ENCODE results near the gene PSMG3.

Gene PSMG3

DNA sequence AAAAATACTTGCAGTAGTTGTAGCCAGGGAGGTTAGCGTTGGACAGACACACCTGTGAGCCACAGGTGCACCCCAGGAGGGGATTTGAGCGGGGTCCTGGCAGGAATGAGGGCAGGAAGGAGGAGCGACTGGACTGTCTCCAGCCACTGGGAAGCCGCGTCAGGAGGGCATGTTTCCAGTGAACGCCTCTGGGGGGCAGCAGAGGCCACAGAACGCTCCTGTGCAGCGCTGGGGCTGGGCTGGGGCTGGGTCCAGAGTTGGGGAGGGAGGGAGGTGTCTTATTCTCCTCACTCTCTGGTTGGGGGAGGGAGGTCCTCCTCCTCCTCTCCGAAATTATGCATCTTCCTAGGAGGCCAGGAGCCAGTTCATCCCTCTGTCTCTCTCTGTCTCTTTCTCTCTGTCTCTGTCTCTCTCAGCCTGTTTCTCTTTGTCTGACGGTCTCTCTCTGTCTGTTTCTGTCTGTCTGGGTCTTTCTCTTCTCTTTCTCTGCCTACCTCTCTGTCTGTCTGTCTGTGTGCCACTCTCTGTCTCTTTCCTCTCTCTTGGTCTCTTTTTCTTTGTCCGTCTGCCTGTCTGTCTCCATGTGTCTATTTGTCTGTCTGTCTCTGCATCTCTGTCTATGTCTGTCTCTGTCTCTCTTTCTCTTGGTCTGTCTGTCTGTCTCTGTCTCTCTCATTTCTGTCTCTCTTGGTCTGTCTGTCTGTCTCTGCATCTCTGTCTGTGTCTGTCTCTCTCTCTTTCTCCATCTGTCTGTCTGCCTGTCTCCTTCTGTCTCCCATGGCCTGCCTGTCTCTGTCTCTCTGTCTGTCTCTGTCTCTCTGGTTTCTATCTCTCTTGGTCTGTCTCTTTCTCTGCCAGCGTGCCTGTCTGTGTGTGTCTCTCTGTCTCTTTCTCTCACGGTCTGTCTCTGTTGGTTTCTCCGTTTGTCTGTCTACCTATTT lies 9.9 kb upstream of the PSMG3 start:
- no peak for DNase-seq (ENCODE audit: low read depth)

GRCh38 chr7:1578513-1578912 lies 8.7 kb upstream of the PSMG3 start:
- no peak for DNase-seq (ENCODE audit: low read depth)

DNA sequence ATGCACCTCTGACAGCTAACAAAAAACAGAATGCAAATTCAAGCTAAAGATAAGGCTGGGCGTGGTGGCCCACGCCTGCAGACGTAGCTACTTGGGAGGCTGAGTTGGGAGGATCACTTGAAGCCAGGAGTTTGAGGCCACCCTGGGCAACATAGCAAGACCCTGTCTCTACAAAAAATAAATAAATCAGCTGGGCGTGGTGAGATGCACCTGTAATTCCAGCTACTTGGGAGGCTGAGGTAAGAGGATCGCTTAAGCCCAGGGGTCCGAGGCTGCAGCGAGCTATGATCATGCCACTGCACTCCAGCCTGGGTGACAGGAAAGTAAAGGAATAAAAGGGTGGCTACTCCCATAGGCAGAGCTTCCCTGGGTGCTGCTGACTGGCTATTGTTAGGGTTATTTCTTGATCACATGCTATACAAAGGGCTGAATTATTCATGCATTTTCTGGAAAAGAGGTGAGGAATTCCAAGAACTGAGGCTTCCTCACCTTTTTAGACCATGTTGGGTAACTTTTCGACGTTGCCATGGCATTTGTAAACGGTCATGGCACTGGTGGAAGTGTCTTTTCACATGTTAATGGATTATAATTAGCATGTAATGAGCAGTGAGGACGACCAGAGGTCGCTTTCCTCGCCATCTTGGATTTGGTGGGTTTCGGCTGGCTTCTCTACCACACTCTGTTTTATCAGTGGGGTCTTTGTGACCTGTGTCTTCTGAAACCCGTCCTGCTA lies 6.9 kb upstream of the PSMG3 start:
- no peak for DNase-seq (ENCODE audit: low read depth)

- DNase-seq (ENCODE audit: low read depth), result no peak
Observed at GRCh38 chr7:1575809-1576208, 6.0 kb upstream of the PSMG3 start.

DNA sequence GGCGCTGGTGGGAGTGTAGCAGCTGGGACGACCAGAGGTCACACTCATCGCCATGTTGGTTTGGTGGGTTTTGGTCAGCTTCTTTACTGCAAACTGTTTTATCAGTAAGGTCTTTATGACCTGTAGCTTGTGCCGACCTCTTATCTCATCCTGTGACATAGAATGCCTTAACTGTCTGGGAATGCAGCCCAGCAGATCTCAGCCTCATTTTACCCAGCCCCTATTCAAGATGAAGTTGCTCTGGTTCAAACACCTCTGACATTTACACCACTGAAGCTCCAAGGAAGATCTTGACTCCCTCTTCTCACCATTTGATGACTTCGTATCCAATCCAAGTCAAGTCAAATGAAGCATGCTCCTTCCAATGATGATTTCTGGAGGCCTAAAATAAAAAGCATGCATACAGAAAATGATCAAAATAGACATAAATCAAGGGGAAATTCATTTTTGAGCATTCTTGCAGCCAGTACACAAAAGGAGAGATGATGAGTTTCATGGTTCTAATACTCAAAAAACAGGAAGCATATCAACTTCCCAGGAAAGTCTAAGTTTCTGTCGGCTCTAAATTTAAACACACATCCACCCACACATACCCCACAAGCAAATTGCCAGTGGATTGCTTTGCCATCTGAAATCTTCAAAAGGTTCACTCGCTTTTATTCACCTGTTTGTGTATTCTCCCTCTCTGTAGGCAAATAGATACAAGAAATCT lies 2.4 kb upstream of the PSMG3 start:
- no peak for DNase-seq (ENCODE audit: low read depth)

DNA sequence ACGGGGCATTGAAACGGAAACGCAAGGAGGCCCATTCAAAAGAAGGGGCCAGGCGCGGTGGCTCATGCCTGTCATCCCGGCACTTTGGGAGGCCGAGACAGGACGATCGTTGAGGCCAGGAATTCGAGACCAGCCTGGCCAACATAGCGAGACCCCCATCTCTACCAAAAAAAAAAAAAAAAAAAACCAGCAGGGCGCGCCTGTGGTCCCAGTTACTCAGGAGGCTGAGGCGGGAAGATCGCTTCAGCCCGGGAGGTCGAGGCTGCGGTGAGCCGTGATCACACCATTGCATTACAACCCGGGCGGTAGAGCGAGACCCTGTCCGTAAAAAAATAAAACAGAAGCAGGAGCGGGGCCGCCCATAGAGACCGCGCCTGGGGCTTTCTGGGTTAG lies 396 bp downstream of the PSMG3 start:
- DNase-seq (ENCODE audit: low read depth), result no peak

- DNase-seq (ENCODE audit: low read depth), result no peak
Observed at GRCh38 chr7:1569016-1569415, 816 bp downstream of the PSMG3 start.

GRCh38 chr7:1567896-1568510 lies 1.8 kb downstream of the PSMG3 start:
- no peak for DNase-seq (ENCODE audit: low read depth)

GRCh38 chr7:1567049-1567771 lies 2.6 kb downstream of the PSMG3 start:
- DNase-seq (ENCODE audit: low read depth), result no peak

DNA sequence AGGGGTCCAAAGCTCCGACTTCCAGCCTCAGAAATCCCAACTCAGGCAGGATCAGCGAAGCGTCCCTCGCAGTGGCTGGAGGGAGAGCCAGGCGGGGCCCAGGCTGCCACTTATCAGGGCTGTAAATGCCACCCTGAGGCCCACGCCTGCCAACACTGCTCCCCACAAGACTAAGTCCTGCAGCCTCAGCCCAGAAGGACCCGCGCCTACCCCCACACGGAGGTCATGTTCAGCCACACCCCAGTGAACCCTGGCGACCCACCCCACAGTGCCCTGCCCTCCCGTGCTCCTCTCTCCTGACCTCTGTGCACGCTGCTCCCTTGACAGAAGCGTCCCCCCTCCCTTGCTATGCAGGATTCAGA lies 3.2 kb downstream of the PSMG3 start:
- no peak for DNase-seq (ENCODE audit: low read depth)

DNA sequence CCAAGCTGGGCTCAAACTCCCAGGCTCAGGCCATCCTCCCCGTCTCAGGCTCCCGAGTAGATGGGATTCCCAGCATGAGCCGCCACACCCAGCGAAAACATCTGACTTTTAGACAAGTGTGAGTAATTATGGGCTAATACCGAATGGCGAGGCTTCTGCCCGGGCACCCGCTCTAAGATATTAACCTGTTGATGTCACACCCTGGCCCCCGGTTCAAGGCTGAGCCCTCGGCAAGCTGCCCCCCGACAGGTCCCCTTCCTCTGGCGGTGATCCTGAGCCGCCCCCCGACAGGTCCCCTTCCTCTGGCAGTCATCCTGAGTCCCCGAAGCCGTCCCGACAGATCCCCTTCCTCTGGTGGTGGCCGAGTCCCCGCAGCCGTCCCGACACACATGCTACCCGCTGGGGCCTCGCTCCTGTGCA lies 5.2 kb downstream of the PSMG3 start:
- DNase-seq (ENCODE audit: low read depth), result no peak

DNA sequence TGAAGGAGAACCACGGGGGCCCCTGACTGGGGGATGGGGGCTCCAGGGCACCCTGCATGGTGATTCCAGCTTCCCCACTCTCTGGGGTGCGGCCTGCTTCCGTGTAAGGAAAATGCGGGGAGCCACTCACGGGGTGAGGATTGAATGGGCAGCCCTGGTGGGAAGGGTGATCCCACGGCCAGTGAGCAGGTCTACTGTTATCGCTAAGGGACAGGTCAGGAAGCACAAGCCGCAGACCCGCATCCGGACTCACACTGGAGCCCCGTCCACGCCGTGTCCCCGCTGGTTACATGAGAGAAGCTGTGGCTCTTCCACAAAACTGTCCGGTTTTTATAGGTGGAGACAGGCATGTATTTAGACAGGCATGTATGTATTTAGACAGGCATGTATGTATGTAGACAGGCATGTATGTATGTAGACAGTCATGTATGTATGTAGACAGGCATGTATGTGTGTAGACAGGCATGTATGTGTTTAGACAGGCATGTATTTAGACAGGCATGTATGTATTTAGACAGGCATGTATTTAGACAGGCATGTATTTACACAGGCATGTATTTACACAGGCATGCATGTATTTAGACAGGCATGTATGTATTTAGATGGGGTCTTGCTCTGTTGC lies 5.7 kb downstream of the PSMG3 start:
- DNase-seq (ENCODE audit: low read depth), result no peak

DNA sequence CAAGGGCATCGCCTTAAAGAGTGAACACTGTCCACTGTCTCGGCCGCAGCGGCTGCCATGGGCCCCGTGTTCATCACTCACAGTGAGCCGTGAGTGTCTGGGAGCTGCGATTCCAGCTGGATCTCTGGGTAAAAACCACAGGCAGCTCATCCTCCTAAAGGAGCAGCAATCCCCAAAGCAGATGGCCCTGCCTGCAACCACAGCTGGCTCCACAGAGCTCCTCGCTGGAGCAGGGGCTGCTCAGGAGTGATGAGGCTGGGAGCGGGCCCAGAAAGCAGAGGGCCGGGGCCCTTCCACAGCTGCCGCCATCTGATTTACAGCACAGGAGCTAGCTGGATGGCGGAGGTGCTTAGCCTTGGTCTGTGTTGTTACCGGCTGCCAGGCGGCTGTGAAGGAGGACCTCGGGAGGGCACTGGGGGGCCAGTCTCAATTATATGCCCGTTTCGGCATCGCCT lies 7.2 kb downstream of the PSMG3 start:
- DNase-seq (ENCODE audit: low read depth), result no peak

- no peak for DNase-seq (ENCODE audit: low read depth)
Observed at GRCh38 chr7:1562116-1562515, 7.7 kb downstream of the PSMG3 start.

GRCh38 chr7:1561036-1561940 lies 8.5 kb downstream of the PSMG3 start:
- no peak for DNase-seq (ENCODE audit: low read depth)

- no peak for DNase-seq (ENCODE audit: low read depth)
Observed at GRCh38 chr7:1560620-1561031, 9.2 kb downstream of the PSMG3 start.

- no peak for DNase-seq (ENCODE audit: low read depth)
Observed at GRCh38 chr7:1559626-1560590, 9.9 kb downstream of the PSMG3 start.

GRCh38 chr7:1558841-1559625 lies 10.8 kb downstream of the PSMG3 start:
- no peak for DNase-seq (ENCODE audit: low read depth)
